GM21447 (cell line): ENCODE data around the gene F2.
"Not testable (repeated sequence)": the region's sequence is repeated elsewhere in the genome, so short reads cannot be mapped to it uniquely, and the experiment has no call there.

Experiments used
- ATAC-seq: cut with Tn5 transposase; IDR thresholded peaks from one replicate; pipeline ENCODE4 v1.9.1; 2021; ENCODE audit not compliant: unreplicated experiment

Gene F2

DNA sequence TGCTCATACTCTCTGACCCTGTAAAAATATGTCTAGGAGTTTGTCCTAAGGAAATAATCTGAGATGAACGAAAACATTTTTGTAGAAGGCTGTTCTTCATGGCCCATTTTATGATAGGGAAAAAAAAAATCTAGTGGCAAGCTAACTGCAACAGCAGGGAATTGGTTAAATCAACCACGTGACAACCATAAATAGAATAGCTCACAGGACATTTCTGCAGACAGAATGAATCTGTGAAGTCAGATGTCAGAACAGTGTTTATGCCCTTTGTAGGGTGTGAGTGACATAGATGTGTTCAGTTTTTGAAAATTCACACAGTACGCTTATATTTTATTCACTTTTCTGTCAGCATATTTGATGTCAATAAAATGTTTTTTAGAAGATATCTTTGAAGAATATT lies 34.6 kb upstream of the F2 start:
- ATAC-seq: no peak

GRCh38 chr11:46686886-46687795 lies 31.9 kb upstream of the F2 start:
- no peak for ATAC-seq

GRCh38 chr11:46690702-46691101 lies 28.3 kb upstream of the F2 start:
- no peak for ATAC-seq

DNA sequence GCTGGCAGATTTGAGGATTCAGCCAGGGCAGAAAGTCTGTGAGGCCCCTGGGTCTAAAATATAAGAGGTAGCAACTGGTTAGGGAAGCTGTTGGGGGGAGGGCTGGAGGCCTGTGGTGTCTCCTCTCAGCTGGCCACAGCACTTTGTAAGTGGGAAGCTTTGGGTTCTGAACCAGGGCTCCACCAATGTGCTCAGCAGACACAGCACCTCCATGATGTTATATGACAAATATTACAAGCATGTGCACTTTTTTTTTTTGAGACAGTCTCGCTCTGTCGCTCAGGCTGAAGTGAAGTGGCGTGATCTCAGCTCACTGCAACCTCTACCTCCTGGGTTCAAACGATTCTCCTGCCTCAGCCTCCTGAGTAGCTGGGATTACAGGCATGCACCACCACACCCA lies 26.6 kb upstream of the F2 start:
- no peak for ATAC-seq

- ATAC-seq: no peak
These were observed 25.4 kb upstream of the F2 start for GRCh38 chr11:46693597-46694012.

DNA sequence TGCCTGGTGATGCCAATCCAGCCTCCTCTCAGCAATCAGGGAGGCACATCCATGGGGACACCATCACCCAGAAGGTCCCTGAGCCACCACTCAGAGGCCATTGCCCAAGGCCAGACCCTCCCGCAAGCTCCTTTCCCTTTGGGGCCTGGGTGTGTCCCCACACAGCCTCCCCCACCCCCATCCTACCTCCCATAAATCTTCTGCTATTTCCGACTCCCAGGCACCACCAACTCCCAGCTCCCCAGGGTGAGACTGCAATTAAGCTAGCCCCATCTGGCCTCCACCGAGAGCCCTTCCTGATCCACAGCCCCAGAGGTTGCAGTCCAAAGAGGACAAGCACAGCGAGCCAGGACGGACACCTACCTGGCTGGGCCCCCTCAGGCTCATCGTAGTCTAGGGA lies 24.9 kb upstream of the F2 start:
- no peak for ATAC-seq

DNA sequence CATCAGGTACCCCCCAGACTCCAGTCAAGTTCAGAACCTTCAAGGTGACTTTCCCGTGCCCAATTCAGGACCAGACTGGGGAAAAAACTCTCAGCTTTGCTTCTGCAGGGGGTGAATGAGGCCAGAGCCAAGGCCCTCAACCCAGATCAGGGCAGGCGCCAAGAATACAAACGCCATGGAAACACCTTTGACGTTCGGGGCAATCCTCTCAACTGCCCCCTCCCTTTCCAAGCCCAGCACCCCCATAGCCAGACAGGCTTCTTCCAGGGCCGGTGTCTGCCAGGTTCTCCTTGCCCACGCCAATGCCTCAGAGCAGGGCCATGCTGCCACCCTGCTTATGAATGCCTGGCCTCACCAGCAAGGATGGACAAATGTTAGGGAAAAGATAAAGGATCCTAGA lies 24.4 kb upstream of the F2 start:
- ATAC-seq: no peak

- no peak for ATAC-seq
These were observed 23.4 kb upstream of the F2 start for GRCh38 chr11:46695345-46696211.

GRCh38 chr11:46696212-46696558 lies 22.8 kb upstream of the F2 start:
- no peak for ATAC-seq

DNA sequence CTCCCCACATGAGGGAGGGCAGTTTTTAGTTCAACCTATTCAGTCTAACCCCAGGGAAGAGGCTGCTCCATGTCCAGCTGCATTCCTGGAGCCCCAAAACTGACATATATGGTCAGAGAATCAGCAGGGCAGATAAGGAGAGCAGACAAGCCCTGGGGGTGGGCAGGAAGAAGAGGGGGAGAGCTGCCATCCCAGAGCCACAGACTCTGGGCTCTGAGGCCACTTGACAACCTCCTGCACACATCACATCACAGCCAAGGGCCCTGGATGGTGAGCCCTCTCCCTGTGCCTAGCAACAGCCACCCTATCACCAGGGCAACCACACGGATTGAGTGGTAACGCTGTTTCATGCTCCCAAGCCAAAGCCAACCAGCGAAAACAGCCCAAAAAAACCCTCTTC lies 21.7 kb upstream of the F2 start:
- ATAC-seq: no peak

DNA sequence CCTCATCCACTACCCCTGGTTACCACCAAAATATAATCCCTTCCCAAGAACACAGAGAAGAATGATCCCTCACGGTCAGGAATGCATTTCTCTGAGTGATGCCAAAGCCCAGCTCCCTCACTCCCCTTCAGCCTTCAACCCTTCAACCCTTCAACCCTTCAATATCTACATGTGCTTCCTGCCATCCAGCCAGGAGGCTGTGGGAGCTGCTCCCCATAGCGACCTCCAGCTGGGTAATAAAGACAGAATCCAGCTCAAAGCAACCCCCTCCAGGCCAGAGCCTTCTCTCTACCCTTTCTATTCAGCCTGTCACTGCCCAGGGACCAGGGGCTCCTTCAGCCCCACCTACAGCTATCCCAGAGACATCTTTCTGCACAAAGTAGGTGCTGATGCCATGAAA lies 21.3 kb upstream of the F2 start:
- ATAC-seq: no peak

GRCh38 chr11:46698597-46698996 lies 20.4 kb upstream of the F2 start:
- no peak for ATAC-seq

GRCh38 chr11:46700241-46701077 lies 18.6 kb upstream of the F2 start, which contains the start of the genes ARHGAP1 and ZNF408:
Gene ARHGAP1 (minus strand): TSS chr11:46700619. CDS start chr11:46696107, 4,512 bp downstream.
Gene ZNF408 (plus strand): TSS chr11:46701031. CDS start chr11:46701048, 17 bp downstream.
- ATAC-seq: peak; percentile 95

DNA sequence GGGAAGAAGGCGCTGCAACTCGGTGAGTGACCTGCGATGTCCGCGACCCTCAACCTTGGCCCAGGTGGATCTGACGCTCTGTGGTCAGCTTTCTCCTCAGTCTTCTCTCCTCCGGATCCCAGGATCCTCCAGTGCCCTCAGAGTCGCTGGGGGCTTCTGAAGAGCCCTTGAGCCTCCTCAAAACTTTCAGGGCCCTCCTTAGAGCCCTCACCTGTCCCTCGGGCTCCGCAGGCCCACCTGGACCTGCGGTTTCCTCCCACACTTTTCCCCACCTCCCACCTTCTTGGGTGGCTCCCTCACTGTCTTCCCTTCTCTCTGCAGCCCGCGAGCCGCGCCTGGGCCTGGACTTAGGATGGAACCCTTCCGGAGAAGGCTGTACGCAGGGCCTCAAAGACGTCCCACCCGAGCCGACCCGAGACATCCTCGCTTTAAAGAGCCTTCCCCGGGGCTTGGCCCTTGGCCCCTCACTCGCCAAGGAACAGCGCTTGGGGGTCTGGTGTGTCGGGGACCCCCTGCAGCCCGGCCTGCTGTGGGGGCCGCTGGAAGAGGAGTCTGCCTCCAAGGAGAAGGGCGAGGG lies 17.8 kb upstream of the F2 start:
- ATAC-seq: no peak

- ATAC-seq: no peak
These were observed 13.8 kb upstream of the F2 start for GRCh38 chr11:46705070-46705688.

- no peak for ATAC-seq
These were observed 12.1 kb upstream of the F2 start for GRCh38 chr11:46706886-46707285.

DNA sequence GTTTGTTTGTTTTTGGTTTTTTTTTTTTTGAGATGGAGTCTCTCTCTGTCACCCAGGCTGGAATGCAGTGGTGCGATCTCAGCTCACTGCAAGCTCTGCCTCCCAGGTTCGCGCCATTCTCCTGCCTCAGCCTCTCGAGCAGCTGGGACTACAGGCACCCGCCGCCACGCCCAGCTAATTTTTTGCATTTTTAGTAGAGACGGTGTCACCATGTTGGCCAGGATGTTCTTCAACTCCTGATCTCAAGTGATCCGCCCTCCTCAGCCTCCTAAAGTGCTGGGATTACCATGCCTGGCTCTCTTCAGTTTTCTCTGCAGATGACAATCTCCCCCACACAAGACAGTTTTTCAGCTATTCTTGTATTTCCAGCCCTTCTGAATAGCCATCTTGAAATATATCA lies 9.7 kb upstream of the F2 start:
- not testable (repeated sequence) for ATAC-seq

DNA sequence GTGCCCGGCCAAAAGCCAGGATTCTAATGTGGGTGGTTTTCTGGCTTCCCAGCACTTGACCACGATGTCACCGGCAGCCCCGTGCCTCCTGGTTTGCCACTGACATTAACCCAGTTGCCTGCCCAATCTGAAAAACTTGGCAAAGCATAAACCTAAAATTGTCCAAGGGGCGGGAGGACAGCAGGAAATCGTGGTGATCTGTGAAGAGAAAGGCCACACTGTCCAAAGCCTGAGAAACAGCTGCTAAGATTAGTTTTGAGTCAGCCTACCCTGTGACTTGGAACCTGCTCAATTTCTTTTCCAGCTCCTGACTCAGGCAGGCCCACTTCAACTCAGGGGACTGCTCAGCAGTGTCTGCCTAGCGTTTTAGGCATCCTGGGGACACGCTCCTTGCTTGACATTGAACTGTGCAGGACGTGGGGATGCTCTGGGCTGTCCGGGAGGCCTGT lies 8.2 kb upstream of the F2 start:
- no peak for ATAC-seq

DNA sequence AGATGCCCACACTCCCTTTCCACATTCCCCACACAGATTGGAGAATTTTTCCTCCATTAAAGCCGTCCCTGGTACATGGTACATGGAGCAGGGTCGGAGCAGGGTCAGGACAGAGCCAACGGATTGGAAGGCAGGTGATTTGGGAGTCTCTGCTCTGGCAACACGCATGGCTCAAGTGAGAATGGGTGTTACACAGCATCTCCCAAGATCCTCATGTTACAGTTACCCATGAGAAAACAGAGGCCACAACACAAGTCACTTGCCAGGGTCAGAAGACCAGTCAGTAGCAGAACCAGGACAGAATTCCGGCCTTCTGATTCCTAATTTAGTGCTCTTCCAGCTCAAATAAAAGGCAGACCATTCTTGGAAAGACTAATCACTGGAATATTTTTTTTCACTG lies 7.7 kb upstream of the F2 start:
- no peak for ATAC-seq
